GM19395 (cell line): ENCODE results near the gene ADAM19.

Experiments used
- ATAC-seq: cut with Tn5 transposase; IDR thresholded peaks from one replicate; pipeline ENCODE4 v1.9.1; 2021; ENCODE audit warnings: mild to moderate bottlenecking, moderate library complexity; ENCODE audit not compliant: unreplicated experiment

The ADAM19 gene

DNA sequence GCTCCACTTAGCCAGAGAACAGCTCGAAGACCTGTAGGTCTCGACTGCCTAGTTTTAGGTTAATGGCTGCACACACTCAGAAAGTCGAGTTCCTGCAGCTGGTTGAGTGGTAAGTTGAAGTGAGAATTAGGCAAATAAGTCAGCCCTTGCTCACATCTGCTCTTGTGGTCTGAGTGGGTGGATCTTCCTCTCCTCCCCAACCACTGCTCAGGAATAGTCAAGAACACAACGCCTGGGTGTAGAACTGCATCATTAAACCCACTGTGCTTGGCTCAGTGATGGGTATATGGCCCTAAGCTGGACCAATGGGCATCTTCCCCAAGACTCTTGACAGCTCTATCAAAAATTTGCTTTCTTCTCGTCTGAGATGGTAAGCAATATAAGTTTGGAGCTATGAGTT, 20.9 kb upstream of the ADAM19 start:
- peak; percentile 87 for ATAC-seq

- ATAC-seq, result no peak
These were observed 19.3 kb upstream of the ADAM19 start for GRCh38 chr5:157594675-157595459.

- ATAC-seq, result no peak
These were observed 18.7 kb upstream of the ADAM19 start for GRCh38 chr5:157594257-157594656.

DNA sequence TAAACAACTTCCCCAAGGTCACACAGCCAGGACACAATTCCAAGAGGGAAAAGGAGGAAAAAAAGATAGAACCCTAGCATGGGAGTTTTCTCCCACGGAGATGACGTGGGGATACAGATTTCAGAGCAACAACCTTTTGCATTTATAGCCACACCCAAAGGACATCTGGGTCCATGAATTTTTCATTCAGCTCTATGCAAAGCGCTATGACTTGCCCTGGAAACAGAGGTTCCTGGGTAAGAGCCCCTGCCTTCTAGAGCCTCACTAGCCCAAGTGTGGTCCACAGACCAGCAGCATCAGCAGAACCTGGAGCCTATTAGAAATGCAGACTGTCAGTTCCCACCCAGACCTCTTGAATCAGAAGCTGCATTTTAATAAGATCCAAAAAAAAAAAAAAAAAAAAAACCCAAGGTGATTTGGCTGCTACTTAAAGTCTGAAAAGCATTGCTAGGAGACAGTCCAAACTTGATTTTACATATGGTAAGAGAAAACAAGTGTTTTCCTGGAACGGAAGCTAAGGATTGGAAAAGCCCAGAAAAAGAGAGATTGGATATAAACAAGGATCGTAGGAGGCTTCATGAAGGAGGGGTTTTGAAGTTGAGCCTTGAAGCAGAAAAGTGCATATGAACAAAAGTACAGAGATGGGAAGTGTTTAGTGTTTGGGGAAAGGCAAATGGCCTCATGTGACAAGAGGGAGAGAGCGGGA, 17.6 kb upstream of the ADAM19 start:
- ATAC-seq, result no peak

GRCh38 chr5:157592594-157592993, 17.0 kb upstream of the ADAM19 start:
- no peak for ATAC-seq

GRCh38 chr5:157590478-157590877, 14.9 kb upstream of the ADAM19 start:
- ATAC-seq, result no peak

GRCh38 chr5:157584628-157585027, 9.1 kb upstream of the ADAM19 start:
- no peak for ATAC-seq

DNA sequence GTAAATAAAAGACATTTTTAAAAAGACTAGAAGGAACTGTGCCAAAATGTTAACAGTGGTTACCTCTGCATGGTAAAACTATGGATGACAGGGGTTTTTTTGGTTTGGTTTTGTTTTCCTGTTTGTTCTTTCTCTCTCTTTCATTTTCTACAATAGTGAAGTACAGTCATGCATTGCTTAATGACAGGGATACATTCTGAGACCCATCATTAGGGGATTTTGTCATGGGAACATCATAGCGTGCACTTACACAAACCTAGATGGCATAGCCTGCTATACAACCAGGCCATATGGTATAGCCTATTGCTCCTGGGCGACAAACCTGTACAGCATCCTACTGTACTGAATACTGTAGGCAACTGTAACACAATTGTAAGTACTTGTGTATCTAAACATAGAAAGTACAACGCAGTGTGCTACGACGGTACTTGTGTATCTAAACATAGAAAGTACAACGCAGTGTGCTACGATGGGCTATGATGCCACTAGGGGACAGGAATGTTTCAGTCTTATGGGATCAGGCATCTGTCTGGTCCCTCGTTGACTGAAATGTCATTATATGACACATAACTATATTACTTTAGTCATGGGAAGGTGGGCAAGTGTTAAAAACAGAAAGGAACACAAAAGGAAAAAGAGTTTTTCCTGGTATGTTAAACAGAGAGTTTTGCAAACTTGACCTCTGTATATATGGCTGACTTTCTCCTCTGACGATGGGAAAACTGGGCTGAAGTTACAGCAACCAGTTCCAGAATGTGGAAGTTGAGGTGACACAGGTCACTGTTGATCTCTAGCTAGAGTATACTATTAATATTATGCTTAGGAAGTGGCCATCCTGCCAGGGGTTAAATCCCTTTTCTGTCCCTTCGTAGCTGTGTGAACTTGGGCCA, 7.4 kb upstream of the ADAM19 start:
- ATAC-seq, result peak; percentile 72

DNA sequence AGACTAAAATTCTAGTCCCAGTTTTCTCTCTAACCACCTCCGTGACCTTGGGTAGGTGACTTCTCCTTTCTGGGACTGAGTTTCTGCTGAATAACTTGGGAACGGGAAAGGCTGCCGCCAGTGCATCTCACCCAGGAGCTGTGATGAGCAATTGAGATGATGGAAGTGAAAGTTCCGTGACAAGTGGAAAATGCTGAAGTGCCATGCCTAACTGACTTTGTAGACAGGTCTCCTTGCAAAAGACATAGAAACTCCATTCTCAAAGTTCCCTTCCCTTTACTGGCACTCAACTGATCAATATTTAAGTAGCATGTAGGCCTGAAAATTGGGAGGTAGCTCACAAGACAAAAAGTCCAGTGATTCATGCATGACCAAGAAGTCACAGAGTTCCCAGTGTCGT, 6.3 kb upstream of the ADAM19 start:
- no peak for ATAC-seq

DNA sequence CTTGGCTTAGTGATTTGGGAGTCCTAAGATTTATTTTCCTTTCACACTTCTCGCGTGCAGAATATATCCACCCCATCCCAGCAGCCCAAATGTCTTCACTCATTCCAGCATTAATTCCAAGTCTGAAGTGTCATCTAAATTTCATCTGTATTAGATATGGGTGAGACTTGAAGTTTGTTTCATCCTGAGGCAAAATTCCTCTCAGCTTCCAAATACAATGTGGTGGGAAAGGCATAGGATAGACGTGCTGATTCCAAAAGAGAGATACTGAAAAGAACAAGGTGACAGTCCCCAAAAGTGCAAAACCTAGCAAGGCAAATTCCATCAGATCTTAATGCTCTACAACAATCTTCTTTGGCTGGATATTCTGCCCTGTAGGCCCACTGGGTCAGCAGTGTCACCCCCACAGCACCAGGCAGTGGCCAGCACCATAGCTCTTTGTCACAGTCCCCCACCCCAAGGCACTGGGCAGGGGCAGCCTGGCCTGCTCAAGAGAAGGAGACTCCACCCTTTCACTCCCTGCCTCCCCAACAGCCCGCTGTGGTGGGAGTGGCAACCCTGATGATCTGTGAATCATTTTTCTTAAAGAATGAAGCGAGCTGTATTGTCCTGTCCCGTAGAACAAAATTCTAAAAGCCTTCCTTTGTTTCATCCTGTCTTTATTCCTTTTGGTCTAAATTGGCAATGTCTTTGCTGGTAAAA, 2.7 kb upstream of the ADAM19 start:
- no peak for ATAC-seq

GRCh38 chr5:157576678-157577077, 1.1 kb upstream of the ADAM19 start:
- ATAC-seq, result no peak

DNA sequence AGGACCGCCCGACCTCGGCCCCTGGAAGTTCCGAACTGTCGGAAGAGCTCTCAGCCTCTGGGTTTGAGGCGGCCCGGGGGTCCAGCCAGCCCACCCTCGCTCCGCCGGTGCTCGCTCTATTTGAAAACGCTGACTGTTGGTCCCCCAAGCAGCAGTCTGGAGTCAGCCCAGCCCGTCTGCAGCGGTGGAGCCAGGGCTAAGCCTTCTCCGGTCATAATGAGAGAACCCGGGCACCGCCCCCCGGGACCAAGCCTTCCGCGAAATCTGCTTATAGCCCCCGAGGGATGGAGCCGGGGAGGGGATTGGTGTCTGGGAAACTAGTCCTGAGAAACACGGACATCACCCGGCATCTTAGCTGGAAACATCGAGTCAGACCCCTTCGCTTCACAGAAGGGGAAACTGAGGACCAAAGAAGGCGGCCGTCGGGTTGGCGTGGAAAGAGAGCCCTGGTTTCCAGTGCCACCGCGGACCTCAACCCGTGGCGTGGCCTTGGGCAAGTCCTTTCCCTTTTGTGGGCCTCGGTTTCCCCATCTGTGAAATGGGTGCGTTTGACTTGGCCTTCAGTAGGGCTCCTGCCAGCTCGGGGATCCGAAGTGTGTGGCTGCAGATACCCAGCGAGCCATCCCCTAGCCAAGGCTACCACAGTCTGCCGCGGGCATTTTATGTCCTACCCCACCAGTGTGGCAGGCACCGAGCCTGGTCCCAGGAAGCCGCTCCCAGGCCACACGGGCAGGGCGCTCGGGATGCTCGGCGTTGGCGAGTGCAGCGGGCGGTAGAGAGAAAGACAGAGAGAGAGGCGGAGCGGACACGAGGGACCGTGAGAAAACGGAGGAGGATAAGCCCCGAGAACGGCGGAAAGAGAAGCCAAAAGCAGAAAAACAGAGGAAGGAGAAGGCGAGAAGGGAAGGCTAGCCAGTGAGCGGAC, 857 bp downstream of the ADAM19 start:
- ATAC-seq, result peak; percentile 9

- peak; percentile 89 for ATAC-seq
These were observed 4.2 kb downstream of the ADAM19 start for GRCh38 chr5:157571357-157571827.

DNA sequence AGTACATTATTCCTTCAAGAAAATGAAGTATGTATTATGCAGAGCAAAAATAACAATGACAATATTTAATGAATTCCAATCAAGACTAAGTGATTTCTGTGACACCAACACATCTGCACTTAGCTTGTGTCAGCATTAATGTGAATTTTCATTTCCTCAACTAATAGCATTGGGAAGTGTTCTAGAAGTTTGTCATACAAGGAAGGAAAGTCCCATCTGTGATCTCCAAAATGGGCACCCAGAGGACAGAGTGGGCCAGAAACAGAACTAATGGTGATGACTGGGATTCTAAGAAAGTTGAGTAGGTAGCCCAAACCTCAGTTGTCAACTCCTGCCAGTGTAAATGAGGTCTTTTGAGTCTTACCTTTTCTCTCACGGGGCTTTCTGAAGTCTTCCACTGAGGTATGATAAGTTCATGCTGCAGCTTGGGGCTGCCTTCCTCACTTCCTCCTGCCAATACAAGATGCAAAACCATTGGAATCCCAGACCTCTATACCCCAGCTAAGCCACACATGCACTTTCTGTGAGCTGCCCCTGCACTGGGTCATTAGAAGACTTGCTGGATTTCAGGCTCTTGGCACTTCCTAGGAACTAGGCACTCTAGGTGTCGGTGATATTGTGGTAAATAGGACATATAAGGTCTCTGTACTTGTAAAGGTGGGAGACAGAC, 4.9 kb downstream of the ADAM19 start:
- ATAC-seq, result peak; percentile 2

DNA sequence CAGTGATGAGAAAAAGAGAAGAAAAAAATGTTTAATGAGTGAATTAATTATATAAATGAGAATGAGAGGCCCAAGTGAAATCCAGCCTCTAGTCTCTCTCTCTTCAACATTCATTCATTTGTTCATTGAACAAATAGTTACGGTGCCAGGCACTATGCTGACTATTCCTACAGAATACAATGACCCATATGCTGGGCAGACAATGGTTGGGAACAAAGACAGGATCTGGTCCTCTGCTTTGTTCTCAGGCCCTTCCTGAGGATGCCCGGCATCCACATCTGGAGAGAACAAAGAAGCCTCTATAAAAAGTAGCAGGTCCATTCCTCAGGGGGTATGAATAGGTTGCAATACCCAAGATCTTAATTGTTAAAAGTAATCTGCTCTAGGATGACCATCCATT, 6.9 kb downstream of the ADAM19 start:
- ATAC-seq, result no peak

- ATAC-seq, result no peak
These were observed 7.4 kb downstream of the ADAM19 start for GRCh38 chr5:157568222-157568621.

DNA sequence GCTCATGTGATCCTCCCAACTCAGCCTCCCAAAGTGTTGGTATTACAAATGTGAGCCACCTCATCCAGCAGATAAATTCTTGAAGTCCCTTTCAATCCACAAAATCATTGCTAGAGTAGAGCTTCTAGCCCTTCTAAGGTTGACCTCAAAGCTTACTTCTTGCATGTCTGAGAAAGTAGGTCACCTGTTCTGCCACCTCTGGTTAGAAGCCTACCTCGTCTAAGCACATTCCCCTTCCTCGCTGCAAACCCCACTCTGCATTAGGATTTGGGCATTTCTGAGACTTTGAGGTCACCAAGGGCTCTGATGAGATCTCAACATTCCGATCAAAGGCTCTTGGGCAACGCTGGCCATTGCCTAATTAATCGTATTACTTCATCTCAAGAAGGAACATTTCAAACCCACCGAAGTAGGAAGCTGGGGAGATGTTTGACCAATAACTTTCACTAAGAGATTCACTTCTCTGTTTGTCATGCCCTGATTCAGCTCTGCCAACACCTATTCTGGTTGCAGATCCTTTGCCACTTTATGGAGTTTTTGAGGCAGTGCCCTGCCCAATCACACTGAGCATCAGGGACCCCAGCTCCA, 8.6 kb downstream of the ADAM19 start:
- ATAC-seq, result no peak

DNA sequence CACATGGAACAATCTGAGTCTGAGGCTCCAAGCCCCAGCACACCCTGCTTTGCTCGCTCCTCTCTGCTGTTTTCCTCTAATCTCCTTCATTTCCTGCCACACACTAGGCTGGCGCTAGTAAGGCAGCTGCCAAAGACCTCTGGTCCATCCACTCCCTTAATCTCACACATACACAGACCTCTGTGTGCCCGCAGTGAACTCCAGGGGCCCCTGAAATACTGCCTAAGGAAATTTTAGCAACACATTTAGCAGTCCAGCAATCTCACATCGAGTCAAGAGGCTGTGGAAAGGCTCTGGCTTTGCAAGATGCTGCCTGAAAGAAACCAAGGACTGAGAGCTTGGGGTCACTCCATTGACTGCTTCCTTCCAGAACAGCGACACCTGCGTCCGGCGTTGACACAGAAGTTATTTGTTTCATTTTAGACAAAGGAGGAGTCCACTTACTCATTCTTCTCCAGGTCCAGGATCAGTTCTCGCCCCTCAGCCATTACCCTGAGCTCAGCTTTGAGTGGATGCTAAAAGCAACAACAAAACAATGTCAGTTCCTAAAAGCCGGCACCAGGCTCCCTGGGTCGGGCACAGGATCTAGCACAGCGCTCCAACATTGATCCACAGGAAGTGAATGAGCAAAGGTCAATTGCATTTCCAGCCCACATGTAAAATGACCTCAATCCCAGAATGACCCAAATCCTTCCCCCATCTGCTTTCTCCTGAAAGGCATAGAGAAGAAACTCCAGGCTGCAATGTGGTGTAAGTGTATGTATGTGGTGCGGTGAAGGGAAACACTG, 11.5 kb downstream of the ADAM19 start:
- no peak for ATAC-seq
